GM03348 (cell line): ENCODE results near the gene MARK2.

Source experiments
- DNase-seq: peaks from one replicate; pipeline ENCODE4 v3.0.0; 2012; ENCODE audit warnings: low spot score

The MARK2 gene

GRCh38 chr11:63882555-63883242, 43.8 kb downstream of the MARK2 start:
- no peak for DNase-seq

GRCh38 chr11:63883791-63884190, 44.9 kb downstream of the MARK2 start:
- no peak for DNase-seq

DNA sequence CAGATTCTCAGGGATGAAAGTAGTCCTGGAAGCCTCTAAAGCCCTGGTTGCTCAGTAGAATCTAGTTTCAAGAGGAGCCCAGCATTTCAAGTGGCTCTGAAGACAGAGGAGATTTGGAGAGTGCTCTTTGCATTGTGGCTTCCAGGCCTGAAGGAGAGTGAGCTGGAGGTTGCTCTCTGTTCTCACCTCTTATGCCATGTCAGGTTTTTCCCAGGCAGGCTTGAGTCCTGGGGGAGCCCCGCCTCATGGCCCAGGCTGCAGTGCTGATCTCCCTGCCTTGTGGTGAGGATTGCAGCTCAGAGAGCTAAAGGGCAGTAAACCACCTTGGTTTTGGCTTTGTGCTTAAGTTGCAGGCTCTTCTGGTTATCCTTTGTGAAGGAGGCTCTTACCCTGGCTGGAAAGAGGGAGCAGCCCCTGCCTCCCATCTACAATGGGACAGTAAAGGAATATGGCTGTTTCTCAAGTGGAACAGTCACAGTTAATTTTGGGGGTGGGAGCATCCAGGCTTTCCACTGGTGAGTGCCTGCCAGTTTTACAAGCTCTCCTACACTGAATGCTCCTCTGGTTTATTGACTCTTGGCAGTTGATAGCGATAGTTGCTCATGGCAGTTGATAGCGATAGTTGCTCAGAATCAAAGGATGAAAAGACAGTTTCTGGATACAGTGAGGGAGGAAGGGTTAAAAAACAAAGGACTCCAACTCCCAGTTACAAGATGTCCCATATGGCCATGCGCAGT, 45.5 kb downstream of the MARK2 start:
- DNase-seq: no peak

DNA sequence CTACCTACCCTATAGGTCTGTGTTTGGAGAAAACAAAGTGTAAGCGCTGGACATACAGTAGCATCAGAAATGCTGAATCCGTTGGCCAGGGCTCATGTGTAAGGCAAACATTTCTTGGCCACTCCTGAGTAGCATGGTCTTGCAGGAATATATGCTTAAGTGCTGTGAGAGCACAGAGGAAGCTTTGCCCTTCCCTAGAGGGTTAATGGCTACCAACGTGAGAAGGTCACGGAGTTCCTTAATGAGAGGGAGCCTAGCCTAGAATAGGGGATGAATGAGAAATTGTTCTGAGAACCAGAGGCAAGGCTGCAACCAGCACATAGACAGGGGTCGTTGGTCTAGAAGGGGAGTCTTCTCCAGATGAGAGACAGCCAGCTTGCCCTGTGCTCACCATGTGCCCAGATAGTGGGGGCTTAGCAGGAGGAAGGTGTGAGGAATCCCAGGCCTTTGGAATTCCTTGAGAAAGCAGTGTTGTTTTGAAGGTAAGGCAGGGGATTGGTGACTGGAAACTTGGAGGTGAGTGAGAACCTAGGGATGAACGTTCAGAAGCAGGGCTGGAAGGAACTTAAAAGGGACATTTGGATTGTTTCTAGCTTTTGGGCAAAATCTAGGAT, 48.6 kb downstream of the MARK2 start:
- DNase-seq: no peak

- DNase-seq: peak; percentile 73
Measured at GRCh38 chr11:63888170-63889086, 49.5 kb downstream of the MARK2 start.

GRCh38 chr11:63889344-63889743, 50.4 kb downstream of the MARK2 start:
- no peak for DNase-seq

DNA sequence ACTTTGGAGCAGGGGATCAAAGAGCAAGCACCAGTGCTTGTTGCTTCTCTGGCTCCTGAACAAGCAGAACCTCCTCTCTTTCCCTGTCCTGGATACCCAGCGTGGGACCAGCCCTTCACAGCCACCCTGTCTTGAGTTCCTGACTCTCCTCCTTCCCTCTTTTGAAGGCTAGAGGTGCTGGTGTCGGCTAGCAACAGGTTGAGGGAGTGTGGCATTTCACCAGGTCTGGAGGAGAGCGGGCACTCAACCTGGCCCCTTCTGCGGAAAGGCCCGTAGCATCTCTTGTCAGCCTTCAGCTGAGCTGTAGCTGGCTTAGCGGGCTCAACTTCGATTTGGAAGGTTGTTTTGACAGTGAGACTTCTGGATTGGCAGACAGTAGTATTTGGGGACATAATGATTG, 51.5 kb downstream of the MARK2 start:
- DNase-seq: no peak

GRCh38 chr11:63892228-63892627, 53.3 kb downstream of the MARK2 start:
- DNase-seq: no peak

DNA sequence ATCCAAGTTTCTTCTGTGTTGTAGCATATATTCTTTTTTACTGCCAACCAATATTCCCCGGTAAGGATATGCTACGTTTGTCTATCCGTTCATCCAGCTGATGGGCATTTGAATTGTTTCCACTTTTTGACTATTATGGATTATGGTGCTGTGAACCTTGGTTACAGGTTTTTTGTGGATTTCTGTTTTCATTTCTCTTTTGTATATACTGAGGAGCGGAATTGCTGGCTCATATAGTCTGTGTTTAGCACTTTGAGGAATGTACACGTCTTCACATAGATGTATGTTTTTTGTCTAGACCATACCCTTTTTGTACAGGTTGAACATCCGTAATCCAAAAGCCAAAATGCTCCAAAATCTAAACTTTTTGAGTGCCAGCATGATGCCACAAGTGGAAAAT, 54.4 kb downstream of the MARK2 start:
- DNase-seq: no peak

GRCh38 chr11:63896071-63896470, 57.2 kb downstream of the MARK2 start:
- DNase-seq: no peak

DNA sequence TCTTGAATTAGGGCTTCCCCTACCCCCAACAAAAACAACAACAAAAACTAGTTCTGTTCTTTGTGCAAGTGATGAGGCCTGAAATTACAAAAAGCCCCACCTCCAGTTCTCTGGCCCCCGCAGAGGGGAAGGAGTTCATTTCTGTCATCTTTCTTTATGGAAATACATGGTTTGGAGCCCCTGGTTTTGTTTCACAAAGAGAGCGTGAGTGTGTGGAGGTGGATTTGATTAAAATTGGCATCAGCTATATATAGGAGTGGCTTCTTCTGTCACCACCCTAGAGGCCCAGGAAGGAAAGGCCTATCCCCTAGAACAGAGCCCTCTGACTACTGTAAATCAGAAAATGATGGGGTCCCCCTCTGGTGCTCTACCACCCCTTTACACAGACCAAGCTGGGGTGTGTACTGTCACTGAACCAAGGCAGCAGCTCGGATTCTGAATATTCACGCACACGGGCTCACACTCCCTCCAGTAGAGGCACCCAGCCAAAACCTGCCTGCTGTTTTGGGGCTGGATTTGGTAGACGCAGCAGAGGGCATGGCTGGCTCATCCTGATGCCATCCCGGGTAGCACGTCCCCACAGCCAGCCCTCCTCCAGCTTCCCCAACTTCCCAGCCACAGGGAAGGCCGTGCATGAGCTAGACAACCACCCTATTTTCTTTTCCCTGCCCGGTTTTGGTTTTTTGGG, 58.7 kb downstream of the MARK2 start:
- DNase-seq: no peak

GRCh38 chr11:63901660-63902059, 62.8 kb downstream of the MARK2 start:
- DNase-seq: no peak

GRCh38 chr11:63903884-63904283, 65.0 kb downstream of the MARK2 start:
- DNase-seq: no peak

DNA sequence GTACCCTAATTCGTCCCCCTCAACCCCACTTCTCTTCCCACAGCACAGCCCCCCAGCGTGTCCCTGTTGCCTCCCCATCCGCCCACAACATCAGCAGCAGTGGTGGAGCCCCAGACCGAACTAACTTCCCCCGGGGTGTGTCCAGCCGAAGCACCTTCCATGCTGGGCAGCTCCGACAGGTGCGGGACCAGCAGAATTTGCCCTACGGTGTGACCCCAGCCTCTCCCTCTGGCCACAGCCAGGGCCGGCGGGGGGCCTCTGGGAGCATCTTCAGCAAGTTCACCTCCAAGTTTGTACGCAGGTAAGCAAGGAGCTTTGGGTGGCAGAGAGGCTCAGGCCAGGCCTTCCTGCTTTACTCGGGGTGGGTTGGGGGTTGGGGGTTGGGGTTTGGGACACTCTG, 65.8 kb downstream of the MARK2 start:
- DNase-seq: no peak

DNA sequence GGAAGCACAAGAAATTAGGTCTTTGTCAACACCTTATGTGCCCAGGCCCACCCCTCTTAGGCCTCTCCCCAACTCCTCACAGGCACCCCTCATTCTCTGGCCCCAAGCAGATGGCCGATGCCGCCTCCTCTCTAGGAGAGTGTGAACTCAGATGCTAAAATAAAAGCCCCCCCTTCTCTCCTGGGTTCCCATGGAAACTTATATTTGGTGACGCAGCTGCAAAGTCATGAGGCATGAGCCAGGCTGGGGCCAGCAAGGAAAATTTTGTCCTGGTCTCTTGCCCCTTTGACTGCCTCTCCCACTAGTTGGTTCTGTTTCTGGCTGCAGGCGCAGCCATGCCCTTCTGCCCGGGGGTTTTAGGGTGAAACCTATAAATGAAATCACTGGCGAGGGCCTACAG, 66.3 kb downstream of the MARK2 start:
- DNase-seq: no peak

DNA sequence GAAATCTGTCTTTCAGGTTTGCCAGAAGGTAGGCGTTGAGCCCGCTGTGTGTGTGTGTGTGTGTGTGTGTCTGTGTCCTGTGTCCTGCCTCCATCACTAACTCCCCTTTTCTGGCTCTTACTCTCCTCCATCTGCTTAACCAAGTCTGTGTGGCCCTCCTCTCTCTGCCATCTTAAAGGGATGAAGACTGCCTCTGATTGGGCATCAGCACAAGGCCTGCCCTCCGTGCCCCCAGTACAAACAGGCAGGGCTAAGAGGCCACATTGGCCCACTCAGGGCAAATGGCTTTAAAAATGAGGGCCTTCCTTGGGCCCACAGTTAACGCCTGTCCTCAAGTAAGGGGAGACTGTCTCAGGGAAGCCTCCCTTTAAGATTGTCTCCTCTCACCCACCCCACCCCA, 67.2 kb downstream of the MARK2 start:
- DNase-seq: no peak

- DNase-seq: peak; percentile 54
Measured at GRCh38 chr11:63906585-63906984, 67.7 kb downstream of the MARK2 start.

GRCh38 chr11:63907063-63907462, 68.2 kb downstream of the MARK2 start:
- DNase-seq: no peak

DNA sequence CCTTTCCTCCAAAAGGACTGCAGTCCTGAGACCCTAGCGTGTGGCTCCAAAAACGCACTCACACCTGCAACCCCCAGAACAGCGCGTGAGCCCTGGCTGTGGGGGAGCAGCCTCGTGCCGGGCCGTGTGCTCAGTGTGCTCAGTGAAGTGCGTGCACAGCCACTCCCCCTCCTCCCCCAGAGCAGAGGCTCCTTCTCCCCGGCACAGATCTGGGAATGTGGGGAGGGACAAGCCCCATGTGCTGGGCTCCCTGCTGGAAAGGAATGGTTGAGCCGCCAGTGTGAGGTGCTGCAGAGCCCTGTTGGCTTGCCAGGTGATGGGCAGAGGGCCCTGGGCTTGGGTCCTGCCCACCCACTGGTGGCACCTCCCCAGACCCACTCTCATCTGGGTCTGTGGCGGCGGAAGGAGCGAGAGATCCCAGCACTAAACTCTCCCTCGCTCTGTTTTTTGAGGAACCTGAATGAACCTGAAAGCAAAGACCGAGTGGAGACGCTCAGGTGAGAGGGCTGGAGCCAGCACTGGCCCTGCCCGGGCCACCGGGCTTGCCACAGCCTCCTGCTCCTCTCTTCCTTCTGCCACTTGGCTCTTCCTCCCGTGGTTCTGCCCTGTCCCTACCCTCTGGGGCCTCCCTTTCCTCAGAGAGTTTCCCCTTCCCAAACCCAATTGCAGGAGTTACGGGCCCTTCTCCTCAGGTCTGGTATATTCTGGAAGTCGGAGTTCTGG, 69.1 kb downstream of the MARK2 start:
- DNase-seq: no peak

GRCh38 chr11:63908631-63909401, 69.9 kb downstream of the MARK2 start:
- DNase-seq: no peak
